OCI-M1 (cell line): ENCODE data around the gene KRT86.
"Not testable (repeated sequence)": the region's sequence is repeated elsewhere in the genome, so short reads cannot be mapped to it uniquely, and the experiment has no call there.

Experiments used
- DNase-seq: peaks from one replicate; lab custom pipeline; 2025; lab: John Stamatoyannopoulos, UW

KRT86 gene

GRCh38 chr12:52291267-52291935, 17.0 kb downstream of the KRT86 start, which contains the start of gene KRT81:
KRT81 (minus strand) TSS chr12:52291534; CDS start chr12:52291465, 69 bp downstream.
- DNase-seq = no peak

GRCh38 chr12:52293926-52294325, 19.5 kb downstream of the KRT86 start:
- DNase-seq = no peak

- DNase-seq = no peak
Measured at GRCh38 chr12:52294803-52295202, 20.4 kb downstream of the KRT86 start.

- no peak for DNase-seq
Measured at GRCh38 chr12:52295663-52296062, 21.2 kb downstream of the KRT86 start.

GRCh38 chr12:52296572-52297215, 22.2 kb downstream of the KRT86 start:
- no peak for DNase-seq

GRCh38 chr12:52298677-52299190, 24.3 kb downstream of the KRT86 start:
- DNase-seq = no peak

- no peak for DNase-seq
Measured at GRCh38 chr12:52300796-52301691, 26.6 kb downstream of the KRT86 start.

GRCh38 chr12:52301721-52302120, 27.3 kb downstream of the KRT86 start:
- DNase-seq = not testable (repeated sequence)

GRCh38 chr12:52302242-52302914, 27.9 kb downstream of the KRT86 start:
- not testable (repeated sequence) for DNase-seq

GRCh38 chr12:52304941-52305411, 30.5 kb downstream of the KRT86 start:
- DNase-seq = not testable (repeated sequence)

GRCh38 chr12:52305921-52306705, 31.7 kb downstream of the KRT86 start:
- no peak for DNase-seq

- DNase-seq = no peak
Measured at GRCh38 chr12:52306731-52307130, 32.3 kb downstream of the KRT86 start.

- no peak for DNase-seq
Measured at GRCh38 chr12:52307836-52308805, 33.7 kb downstream of the KRT86 start.

- no peak for DNase-seq
Measured at GRCh38 chr12:52308806-52309425, 34.5 kb downstream of the KRT86 start.

GRCh38 chr12:52310622-52311284, 36.3 kb downstream of the KRT86 start:
- DNase-seq = no peak

GRCh38 chr12:52311285-52311648, 36.8 kb downstream of the KRT86 start:
- no peak for DNase-seq

- DNase-seq = no peak
Measured at GRCh38 chr12:52312086-52312485, 37.6 kb downstream of the KRT86 start.

- no peak for DNase-seq
Measured at GRCh38 chr12:52313461-52313860, 39.0 kb downstream of the KRT86 start.

- no peak for DNase-seq
Measured at GRCh38 chr12:52313926-52314325, 39.5 kb downstream of the KRT86 start.
